Hepatic stellate cell (primary cell): ENCODE data around the gene CWC27.
"Not testable (repeated sequence)": the region's sequence is repeated elsewhere in the genome, so short reads cannot be mapped to it uniquely, and the experiment has no call there.

Experiments
- DNase-seq: peaks from one replicate; pipeline ENCODE4 v3.0.0; 2011; ENCODE audit warnings: low spot score

Gene CWC27

GRCh38 chr5:64838803-64839202 lies 70.1 kb downstream of the CWC27 start:
- DNase-seq, result no peak

DNA sequence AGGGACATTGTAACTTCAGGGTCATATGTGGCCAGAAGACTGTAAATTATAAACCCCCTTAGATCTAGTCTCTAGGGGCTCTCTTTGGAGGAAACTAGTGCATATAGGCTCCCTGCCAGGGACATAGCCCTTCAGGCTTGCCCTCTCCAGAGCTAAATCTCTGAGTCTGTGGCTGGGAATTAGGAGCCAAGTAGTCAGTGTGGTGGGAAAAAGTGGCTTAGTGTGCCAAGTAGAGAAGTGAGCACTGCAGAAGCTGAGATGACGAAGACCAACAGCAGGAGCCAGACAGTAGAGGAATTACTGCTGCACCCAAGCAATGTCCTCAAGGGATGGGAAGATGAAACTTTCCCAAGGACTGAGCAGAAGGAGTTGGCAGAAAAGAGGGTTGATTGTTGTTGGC lies 71.2 kb downstream of the CWC27 start:
- DNase-seq, result no peak

DNA sequence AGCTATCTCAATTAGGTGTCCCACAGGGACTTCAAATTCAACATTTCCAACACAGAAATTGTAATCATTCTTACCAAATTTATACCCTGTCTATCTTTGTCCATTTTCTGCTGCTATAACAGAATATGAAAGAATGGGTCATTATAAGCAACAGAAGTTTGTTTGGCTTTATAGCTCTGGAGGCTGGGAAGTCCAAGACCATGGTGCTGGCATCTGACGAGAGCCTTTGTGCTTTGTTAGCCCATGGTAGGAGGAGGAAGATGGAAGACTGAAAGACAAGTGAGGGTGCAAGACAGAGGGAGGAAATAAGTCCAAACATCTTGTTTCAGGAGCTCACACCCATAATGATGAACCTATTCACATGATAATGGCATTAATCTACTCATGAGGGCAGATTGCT lies 72.2 kb downstream of the CWC27 start:
- no peak for DNase-seq

- no peak for DNase-seq
These were observed 85.0 kb downstream of the CWC27 start for GRCh38 chr5:64853777-64854176.

DNA sequence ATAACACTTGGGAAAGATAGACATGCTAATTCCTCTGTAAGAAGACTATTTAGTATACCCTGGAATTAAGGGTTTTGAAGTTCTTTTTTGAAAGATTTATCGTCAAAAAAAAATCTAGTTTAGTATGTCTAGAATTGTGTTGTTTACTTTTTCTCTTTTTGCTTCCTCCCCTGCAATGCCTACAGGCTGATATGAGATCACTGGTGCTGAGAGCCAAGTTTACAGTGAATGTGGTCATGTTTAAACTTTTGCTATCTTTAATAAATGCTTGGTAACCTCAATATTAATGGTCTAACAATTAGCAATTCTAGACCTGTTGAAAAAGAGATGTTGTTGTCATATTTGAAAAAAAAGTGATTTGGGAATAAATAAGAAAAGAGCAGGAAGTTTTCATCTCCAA lies 86.1 kb downstream of the CWC27 start:
- no peak for DNase-seq

DNA sequence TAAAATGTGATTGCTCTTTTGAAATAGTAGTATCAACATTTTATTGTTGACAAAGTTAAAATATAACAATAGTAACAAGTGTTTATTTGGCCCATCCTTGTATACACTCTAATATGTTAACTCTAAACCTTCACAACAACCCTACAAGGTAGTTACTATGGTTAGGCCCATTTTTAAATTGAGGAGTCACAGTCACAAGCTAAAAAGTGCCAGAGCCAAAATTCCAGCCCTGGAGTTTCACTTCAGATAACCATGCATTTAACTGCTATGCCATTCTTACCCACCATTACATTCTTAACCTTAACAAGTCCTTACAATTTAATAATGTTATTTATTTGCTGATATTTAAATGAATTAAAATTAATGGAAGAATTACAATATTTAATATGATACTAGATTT lies 91.2 kb downstream of the CWC27 start:
- no peak for DNase-seq

DNA sequence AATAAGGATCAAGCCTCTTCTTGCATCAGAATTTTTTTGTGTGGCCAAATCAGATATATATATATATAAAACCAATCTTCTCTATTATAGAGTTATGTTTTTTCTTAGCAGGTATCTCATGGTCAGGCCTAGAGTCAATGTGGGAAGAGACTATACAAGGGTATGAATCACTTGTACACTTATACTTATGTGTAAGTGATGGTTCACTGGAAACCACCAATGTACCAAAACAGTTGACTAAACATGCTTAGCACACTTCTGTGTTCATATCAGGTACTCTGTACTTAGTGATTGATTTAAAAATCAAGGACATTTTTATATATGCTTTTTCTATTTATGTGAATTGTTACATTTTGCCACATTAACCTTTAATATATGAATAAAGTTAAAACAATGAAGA lies 92.6 kb downstream of the CWC27 start:
- no peak for DNase-seq

GRCh38 chr5:64864171-64864570 lies 95.4 kb downstream of the CWC27 start:
- no peak for DNase-seq

GRCh38 chr5:64865662-64866061 lies 96.9 kb downstream of the CWC27 start:
- no peak for DNase-seq

GRCh38 chr5:64869419-64869818 lies 100.7 kb downstream of the CWC27 start:
- peak; percentile 14 for DNase-seq

GRCh38 chr5:64872044-64872443 lies 103.3 kb downstream of the CWC27 start:
- DNase-seq, result no peak

DNA sequence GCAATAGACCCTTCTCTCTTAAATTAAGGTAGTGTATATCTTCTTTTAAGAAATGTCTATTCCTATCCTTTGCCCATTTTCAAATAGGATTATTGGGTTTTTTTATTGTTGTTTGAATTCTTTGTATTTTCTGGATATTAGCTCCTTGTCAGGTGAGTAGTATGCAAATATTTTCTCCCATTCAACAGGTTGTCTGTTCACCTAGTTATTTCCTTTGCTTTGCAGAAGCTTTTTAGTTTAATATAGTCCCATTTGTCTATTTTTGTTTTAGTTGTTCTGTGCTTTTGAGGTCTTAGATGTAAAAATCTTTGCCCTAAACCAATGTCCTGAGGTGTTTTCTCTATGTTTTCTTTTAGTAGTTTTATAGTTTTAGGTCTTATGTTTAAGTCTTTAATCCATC lies 104.7 kb downstream of the CWC27 start:
- DNase-seq, result no peak

DNA sequence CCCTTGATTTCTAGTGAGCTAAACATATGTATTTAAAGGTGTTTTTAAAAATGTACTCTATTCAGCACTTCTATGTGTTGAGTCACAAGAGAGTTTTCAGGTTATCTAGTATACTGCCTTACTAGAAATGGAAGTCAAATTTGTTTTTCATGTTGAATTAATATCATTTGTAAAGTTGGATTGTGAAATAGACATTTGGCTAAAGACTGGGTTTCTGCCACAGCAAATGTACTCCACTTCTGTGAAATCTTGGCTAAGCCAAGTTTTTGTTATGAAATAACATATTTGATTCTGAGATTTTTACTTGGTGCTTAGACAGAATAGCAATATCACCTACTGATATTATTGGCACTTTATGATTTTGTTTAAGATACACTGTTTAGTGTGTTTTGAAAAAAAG lies 106.0 kb downstream of the CWC27 start:
- DNase-seq, result no peak

DNA sequence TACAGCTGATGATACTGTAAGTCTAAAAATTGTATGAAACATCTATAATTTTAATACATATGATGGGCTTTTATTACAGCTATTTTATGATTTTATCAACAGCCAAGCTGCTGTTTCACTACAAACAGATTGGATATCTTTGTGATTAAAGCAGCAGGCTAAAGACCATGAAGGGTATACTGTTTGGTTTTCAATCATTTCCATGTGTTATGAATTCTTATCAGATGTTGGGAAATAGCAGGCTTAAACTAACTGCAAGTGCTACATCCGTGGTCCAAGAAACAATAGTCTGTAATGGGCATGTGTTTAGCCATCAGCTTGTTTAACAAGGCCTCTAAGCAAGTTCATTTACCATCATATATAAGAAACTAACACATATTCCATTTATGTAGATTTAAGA lies 107.5 kb downstream of the CWC27 start:
- DNase-seq, result no peak

- DNase-seq, result no peak
These were observed 112.1 kb downstream of the CWC27 start for GRCh38 chr5:64880821-64881220.

DNA sequence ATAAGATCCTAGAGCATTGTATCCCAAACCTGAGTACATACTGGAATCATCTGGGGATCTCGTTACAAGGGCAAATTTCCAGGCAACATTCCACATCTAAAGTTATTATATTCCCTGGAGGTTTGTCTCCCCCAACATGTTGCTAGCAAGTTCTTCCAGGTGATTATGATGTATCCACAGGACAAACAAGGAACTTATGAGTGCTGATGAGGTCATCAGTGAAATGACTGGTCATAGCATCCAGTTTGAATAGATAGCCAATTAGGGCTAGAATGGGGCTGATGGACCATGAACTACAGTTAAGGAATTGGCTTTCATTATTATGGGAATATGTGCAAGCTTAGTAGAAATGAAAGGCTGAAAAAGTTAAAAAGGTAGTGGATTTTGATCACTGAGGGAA lies 115.2 kb downstream of the CWC27 start:
- DNase-seq, result no peak

DNA sequence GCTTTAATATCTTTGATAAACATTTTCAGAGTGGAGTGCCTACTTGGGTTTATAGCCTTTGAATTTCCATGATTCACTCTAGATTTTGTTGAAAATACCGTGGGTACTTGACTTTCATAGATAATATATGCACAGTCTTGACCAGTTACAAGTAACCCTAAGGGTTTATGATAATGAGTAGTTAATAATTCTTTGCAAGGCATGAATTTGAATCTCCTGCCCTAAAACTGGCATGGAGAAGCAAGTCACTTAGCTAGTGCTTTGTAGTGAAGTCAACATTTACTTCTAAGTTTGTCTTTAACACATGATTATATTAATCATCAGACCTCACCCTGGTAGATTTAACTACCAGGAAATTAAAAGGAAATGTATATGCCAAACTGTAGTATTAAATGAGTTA lies 115.8 kb downstream of the CWC27 start:
- no peak for DNase-seq

DNA sequence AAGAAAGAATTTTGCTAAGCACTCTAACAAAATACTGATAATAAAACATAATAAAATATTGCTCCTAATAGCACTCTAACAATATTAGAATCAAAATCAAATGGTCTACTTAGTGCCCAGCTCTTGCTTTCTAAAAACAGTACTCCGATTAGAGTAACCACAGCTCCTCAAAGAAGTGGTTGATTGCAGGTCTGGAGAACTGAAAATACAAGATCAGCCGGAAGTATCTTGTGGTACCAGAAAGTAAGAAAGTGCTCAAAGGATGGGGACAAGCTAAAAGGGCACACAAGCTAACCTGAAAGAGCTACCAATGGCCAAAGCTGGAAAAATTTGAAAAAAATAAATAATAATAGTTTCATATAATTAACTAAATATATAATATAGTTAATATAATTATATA lies 119.2 kb downstream of the CWC27 start:
- DNase-seq, result no peak

DNA sequence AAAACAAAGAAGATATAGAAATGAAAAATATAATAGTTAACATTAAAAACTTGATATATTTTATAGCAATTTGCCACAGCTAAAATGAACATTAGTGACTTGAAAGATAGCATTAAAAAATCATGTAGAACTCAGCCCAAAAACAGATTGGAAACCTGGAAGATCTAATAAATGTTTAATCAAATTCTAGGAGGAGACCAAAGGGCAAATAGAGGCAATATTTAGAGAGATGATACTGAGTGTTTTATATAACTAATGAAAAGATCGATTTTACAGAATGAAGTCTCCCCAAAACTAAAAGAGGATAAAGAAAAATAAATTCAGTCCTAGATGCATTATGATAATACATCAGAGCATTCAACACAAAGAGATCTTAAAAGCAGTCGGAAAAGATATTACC lies 127.0 kb downstream of the CWC27 start:
- no peak for DNase-seq

- no peak for DNase-seq
These were observed 131.1 kb downstream of the CWC27 start for GRCh38 chr5:64899838-64900237.

- DNase-seq, result no peak
These were observed 131.9 kb downstream of the CWC27 start for GRCh38 chr5:64900618-64901017.

DNA sequence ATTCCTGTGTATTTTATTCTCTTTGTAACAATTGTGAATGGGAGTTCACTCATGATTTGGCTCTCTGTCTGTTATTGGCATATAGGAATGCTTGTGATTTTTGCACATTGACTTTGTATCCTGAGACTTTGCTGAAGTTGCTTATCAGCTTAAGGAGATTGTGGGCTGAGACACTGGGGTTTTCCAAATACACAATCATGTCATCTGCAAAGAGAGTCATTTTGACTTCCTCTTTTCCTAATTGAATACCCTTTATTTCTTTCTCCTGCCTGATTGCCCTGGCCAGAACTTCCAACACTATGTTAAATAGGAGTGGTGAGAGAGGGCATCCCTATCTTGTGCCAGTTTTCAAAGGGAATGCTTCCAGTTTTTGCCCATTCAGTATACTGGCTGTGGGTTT lies 138.7 kb downstream of the CWC27 start:
- not testable (repeated sequence) for DNase-seq

GRCh38 chr5:64914396-64914795 lies 145.7 kb downstream of the CWC27 start:
- no peak for DNase-seq

DNA sequence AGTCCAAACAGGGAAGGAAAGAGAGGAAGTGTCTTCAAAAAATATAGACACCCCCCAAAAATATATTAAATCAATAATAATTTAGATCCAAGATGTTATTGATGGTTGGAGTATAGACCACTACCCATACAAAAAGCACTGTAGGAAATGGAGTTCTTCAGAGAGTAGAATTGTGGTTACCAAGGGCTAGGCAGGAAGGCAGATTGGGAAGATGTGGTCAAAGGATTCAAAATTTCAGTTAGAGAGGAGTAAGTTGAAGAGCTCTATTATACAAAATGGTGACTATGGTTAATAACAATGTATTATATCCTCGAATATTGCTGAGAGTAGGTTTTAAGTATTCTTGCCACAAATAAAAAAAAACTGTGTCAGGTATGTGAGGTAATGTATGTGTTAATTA lies 149.4 kb downstream of the CWC27 start:
- no peak for DNase-seq

- DNase-seq, result no peak
These were observed 152.7 kb downstream of the CWC27 start for GRCh38 chr5:64921386-64921785.
